ENCODE measurements around the gene LCA5L. TPM values are rescaled to one million over a fixed set of nuclear protein-coding genes. Genes with fewer than 3 reads are reported as not detected.
"Not testable (repeated sequence)": the region's sequence is repeated elsewhere in the genome, so short reads cannot be mapped to it uniquely, and the experiment has no call there.

LCA5L gene
- total RNA-seq, 2 experiments from 2014 or later = not detected

DNA sequence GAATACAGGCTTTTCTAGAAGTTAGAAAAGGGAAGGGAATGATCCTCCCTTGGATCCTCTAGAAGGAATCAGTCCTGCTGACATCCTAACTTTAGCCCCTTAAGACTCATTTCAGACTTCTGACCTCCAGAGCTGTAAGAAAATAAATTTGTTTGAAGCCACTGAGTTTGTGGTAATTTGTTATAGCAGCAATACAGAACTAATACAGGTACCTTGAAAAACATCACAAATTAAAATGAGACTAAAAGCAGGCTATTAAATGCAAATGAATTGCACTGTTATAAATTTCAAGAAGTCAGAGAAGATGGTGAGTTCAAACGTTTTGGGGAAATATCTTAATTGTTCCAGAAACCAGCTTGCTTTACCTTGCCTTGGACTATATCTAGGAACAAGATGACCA, 6.3 kb downstream of the LCA5L start:
- DNase-seq (no peak), ATAC-seq (no peak)
- H3K36me3 Mint-ChIP-seq = no peaks in the 10 kb centered on the region
- no peak overlapping the region for H3K4me3 Mint-ChIP-seq
- no peak overlapping the region for H3K27ac Mint-ChIP-seq
- peaks cover 29% of the 10 kb centered on the region for H3K27me3 Mint-ChIP-seq
- H3K4me1 Mint-ChIP-seq = no peaks in the 10 kb centered on the region
- no peaks in the 10 kb centered on the region for H3K9me3 Mint-ChIP-seq (ENCODE audit: low read depth)
- CTCF ChIA-PET = interaction anchor here (1.7 kb wide), 1 partner anchor 18 kb away, joined by 3 read pairs; no protein-coding TSS in a partner anchor

DNA sequence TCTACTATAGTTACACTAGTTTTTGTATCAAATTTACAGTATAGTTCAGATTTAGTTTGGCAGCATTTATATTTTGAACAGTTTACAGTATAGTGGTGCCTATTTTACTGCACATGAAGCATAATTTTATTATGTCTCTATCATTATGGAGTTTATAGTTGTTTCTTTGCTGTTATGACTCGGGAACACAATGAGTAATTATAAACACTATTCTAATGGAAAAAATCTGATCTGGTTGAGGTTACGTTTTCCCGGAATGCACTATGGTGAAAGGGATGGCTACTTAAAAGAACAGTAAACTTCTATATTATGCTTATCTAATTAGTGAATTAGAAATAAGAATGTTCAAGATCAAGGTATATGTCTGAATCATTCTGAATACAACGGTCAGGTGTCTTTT, 10.6 kb downstream of the LCA5L start:
- ATAC-seq = no peak
- CTCF ChIA-PET = no interaction called here
- Mint-ChIP-seq H3K36me3 (no peaks in the 10 kb centered on the region), H3K4me1 (no peaks in the 10 kb centered on the region), H3K27ac (no peak overlapping the region), H3K4me3 (no peak overlapping the region), H3K9me3 (ENCODE audit: low read depth) (no peaks in the 10 kb centered on the region), H3K27me3 (peaks cover 21% of the 10 kb centered on the region)
- DNase-seq = no peak

DNA sequence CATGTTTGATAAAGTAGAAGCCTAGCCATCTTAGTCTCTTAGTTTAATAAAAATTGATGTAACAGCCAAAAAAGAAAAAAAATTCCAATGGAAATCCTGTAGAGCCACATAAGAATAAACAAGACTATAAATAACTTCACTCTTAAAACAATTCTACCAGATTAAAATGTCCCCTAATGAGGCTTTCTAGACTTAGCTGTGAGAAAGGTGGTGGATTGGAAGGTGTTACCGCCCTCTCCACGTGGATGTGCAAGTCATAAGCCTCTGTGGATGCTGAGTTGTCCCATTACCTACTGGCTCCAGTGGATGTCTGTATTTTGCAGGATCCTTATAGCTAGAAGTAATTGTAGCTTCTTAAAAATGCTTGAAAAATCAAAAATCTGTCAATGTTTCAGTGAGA, 14.6 kb downstream of the LCA5L start:
- Mint-ChIP-seq H3K4me1 (no peaks in the 10 kb centered on the region), H3K27ac (no peak overlapping the region), H3K4me3 (no peak overlapping the region), H3K9me3 (ENCODE audit: low read depth) (no peaks in the 10 kb centered on the region), H3K36me3 (no peaks in the 10 kb centered on the region), H3K27me3 (peaks cover 7% of the 10 kb centered on the region)
- DNase-seq (no peak), ATAC-seq (no peak)
- CTCF ChIA-PET = no interaction called here

DNA sequence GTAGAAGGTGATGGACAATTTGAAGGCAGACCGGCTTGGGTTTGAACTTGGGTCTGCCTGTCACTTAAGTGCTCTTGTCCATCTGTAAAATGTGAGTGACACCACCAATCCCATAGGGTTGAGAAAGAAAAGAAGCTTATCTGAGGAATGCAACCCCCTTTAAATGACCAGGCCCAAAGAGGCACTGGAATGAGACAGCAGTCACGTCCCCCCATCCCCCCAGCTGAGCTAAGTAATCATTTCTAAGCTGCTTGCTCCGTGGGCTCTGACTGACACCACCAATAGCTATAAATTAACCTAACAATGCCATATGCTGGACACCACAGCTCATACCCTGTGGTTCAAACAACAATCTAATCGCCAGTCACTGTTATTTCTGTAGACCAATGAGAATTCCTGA, 15.1 kb downstream of the LCA5L start:
- peaks cover 7% of the 10 kb centered on the region for H3K27me3 Mint-ChIP-seq
- DNase-seq = no peak
- no peak overlapping the region for H3K4me3 Mint-ChIP-seq
- CTCF ChIA-PET = no interaction called here
- no peaks in the 10 kb centered on the region for H3K36me3 Mint-ChIP-seq
- no peak for ATAC-seq
- no peaks in the 10 kb centered on the region for H3K9me3 Mint-ChIP-seq (ENCODE audit: low read depth)
- H3K4me1 Mint-ChIP-seq = no peaks in the 10 kb centered on the region
- H3K27ac Mint-ChIP-seq = no peak overlapping the region

DNA sequence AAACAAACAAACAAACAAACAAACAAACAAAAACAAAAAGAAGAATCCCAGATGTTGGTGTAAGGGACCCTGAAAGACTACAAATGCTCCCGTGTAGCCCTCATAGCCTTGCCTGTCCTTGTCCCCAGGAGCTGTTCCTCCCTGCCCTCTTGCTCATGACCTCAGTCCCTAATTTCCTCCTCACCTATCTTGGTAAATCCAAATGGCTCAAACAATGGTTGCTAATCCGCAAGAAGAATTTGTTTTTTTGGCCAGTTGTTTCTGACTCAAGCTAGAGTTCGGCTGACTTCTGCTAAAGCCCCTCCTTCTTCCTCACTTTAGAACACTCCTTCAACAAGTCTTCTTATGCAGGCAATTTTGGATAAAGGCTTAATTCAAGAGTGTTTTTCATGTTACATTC, 15.6 kb downstream of the LCA5L start:
- no peaks in the 10 kb centered on the region for H3K4me1 Mint-ChIP-seq
- H3K36me3 Mint-ChIP-seq = no peaks in the 10 kb centered on the region
- no peak overlapping the region for H3K27ac Mint-ChIP-seq
- CTCF ChIA-PET = no interaction called here
- no peak overlapping the region for H3K4me3 Mint-ChIP-seq
- H3K9me3 Mint-ChIP-seq (ENCODE audit: low read depth) = no peaks in the 10 kb centered on the region
- DNase-seq (no peak), ATAC-seq (no peak)
- H3K27me3 Mint-ChIP-seq = peaks cover 7% of the 10 kb centered on the region

DNA sequence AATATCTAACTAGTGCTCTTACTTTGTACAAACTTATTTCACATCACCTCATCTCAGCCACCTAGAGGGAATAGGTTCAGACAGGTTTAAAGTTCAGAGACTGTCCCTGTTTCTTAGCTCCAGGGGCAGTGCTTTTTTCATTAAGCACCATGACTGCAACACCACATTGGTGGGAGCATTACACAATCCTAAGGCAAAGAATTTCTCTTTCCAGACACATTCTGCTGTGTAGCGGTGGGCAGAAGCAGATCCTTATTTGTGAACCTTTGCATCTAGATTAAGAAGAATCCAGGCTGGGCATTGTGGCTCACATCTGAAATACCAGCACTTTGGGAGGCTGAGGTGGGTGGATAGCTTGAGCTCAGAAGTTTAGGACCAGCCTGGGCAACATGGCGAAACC, 16.1 kb downstream of the LCA5L start:
- DNase-seq (no peak), ATAC-seq (no peak)
- Mint-ChIP-seq H3K27ac (no peak overlapping the region), H3K9me3 (ENCODE audit: low read depth) (no peaks in the 10 kb centered on the region), H3K4me1 (no peaks in the 10 kb centered on the region), H3K36me3 (no peaks in the 10 kb centered on the region), H3K4me3 (no peak overlapping the region), H3K27me3 (peaks cover 7% of the 10 kb centered on the region)
- CTCF ChIA-PET = no interaction called here

DNA sequence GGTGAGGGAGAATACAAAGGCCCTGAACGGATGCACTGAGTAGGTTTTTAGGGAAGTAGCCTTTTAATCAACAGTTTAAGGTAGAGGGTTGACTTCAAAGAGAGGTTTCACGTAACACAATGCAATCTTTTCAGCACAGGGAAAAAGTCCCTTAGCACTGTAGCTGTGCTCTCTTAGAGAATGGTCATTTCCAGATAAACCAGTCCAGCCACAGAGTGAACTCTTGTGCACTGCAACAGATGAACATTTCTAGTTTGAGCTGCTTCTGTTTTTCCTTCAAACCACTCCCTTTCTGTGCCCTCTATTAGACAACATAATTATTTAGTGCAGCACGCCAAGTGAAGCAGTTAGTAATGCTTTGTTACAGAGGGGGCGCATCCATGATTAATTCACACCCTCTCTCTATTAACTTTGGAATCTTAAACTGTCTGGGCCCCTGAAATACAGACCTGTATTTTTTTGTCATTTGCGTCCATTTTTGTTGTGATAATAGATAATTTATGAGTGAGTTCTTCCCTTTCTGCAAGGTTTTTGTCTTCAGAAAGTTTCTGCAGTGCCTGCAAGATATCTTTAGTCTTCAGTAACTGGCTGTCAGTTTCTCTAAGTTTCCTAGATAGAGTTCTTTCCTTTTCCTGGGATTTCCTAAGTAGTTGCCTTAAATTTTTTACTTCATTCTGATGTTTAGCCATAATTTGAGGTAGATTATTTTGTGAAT, 22.9 kb downstream of the LCA5L start:
- ATAC-seq (no peak), DNase-seq (no peak)
- H3K36me3 Mint-ChIP-seq = no peaks in the 10 kb centered on the region
- no peak overlapping the region for H3K27ac Mint-ChIP-seq
- H3K27me3 Mint-ChIP-seq = no peaks in the 10 kb centered on the region
- no peaks in the 10 kb centered on the region for H3K4me1 Mint-ChIP-seq
- CTCF ChIA-PET = interaction anchor here (1.3 kb wide), 1 partner anchor 19 kb away, joined by 4 read pairs; no protein-coding TSS in a partner anchor
- no peaks in the 10 kb centered on the region for H3K9me3 Mint-ChIP-seq (ENCODE audit: low read depth)
- no peak overlapping the region for H3K4me3 Mint-ChIP-seq

DNA sequence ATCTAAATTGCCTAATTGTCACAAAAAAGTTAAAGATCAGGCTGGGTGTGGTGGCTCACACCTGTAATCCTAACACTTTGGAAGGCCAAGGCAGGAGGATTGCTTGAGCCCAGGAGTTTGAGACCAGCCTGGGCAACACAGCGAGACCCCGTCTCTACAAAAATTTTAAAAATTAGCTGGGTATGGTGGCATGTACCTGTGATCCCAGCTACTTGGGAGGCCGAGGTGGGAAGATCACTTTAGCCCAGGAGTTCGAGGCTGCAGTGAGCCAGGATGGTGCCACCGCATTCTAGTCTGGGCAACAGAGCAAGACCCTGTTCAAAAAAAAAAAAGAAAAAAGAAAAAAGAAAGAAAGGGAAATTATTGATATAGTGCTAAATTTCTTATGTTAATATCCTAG, 26.4 kb downstream of the LCA5L start:
- not testable (repeated sequence) for H3K27ac Mint-ChIP-seq; DNase-seq; H3K4me1 Mint-ChIP-seq; H3K9me3 Mint-ChIP-seq (ENCODE audit: low read depth); ATAC-seq; H3K27me3 Mint-ChIP-seq; H3K36me3 Mint-ChIP-seq; H3K4me3 Mint-ChIP-seq
- CTCF ChIA-PET = interaction anchor here (0.5 kb wide), 1 partner anchor 688 kb away, joined by 3 read pairs; no protein-coding TSS in a partner anchor

DNA sequence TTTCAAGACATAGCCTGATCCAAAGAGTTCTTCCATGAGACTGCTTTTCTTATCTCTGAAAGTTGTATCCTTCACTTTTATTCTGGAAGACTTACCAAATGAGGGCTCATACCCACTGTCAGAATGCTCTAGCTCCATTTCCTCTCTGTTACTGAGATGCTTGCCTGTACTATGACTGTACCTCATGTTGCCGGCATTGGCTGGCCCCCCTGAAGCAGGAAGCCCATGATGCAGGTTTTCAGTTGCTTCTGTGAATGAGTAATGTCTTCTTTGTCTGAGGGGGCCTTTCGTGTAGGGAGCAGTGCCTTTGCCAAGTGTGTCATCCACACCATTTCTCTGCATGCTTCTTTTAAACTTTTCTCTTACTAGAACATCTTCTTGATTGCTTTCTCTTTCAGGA, 39.5 kb downstream of the LCA5L start:
- no peaks in the 10 kb centered on the region for H3K27me3 Mint-ChIP-seq
- H3K27ac Mint-ChIP-seq = no peak overlapping the region
- ATAC-seq = no peak
- peaks cover 7% of the 10 kb centered on the region for H3K9me3 Mint-ChIP-seq (ENCODE audit: low read depth)
- CTCF ChIA-PET = no interaction called here
- no peak for DNase-seq
- no peaks in the 10 kb centered on the region for H3K4me1 Mint-ChIP-seq
- H3K36me3 Mint-ChIP-seq = peaks cover 26% of the 10 kb centered on the region
- no peak overlapping the region for H3K4me3 Mint-ChIP-seq

DNA sequence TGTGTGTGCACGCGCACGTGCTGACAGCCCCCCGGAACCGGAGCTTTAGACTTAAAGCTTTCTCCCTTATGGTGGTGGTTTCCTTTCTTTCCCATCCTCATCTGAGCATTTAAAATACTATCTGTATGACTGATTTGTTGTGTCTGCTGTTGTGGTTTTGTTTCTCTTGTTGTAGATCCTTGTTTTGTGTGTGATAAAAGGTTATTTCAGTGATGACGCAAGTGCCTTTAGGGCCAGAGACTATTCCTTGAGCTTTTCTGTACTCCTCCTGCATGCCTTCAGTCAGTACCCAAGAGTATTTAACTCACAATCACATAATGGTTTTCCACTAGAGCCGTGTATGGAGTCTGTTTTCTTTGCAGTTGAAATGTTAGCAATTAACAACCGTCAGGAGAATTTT, 45.4 kb downstream of the LCA5L start:
- CTCF ChIA-PET = interaction anchor here (0.8 kb wide), 1 partner anchor 11 kb away, joined by 3 read pairs; no protein-coding TSS in a partner anchor
- no peak for ATAC-seq
- peaks cover 15% of the 10 kb centered on the region for H3K36me3 Mint-ChIP-seq
- H3K27me3 Mint-ChIP-seq = no peaks in the 10 kb centered on the region
- no peak overlapping the region for H3K27ac Mint-ChIP-seq
- DNase-seq = no peak
- no peak overlapping the region for H3K4me3 Mint-ChIP-seq
- H3K9me3 Mint-ChIP-seq (ENCODE audit: low read depth) = no peaks in the 10 kb centered on the region
- H3K4me1 Mint-ChIP-seq = no peaks in the 10 kb centered on the region

DNA sequence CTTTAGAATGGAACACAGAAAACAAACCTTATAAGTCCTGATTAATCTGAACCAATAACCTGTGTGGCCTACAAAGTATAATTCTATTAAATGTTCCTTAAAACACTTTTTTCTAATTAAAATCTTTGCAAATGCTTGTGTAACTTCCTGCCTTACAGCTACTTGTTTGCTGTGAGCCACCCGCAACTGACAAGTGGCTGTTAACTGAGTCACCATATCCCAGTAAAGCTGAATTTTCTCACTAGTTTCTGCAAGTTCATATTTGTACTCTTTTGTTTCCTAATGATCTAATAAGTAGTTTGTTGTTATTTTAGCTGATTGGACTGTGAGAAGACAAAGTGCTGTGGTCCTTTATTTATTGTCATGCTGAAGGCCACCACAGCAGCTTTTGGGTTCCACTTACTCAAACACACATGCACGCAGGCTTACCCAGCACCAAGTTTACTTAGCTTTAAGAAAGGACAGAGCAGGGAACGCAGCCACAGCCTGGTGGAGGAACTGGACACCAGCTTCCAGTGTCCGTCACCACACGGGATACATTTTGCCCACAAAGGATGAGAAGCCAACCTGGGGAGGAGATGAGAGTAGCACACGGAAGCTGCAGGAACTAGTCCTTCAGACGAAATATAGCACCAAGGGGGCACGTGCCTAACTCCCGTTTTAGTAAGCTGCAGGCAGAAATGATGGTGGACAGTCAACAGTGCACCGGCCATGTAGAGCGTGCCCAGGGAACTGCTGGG, 47.8 kb downstream of the LCA5L start:
- peaks cover 21% of the 10 kb centered on the region for H3K36me3 Mint-ChIP-seq
- H3K27me3 Mint-ChIP-seq = no peaks in the 10 kb centered on the region
- H3K9me3 Mint-ChIP-seq (ENCODE audit: low read depth) = no peaks in the 10 kb centered on the region
- DNase-seq (no peak), ATAC-seq (no peak)
- no peak overlapping the region for H3K4me3 Mint-ChIP-seq
- CTCF ChIA-PET = interaction anchor here (0.7 to 1.2 kb wide), 2 partner anchors 10 to 46 kb away, joined by 4 to 5 read pairs; no protein-coding TSS in a partner anchor
- H3K27ac Mint-ChIP-seq = no peak overlapping the region
- no peaks in the 10 kb centered on the region for H3K4me1 Mint-ChIP-seq

DNA sequence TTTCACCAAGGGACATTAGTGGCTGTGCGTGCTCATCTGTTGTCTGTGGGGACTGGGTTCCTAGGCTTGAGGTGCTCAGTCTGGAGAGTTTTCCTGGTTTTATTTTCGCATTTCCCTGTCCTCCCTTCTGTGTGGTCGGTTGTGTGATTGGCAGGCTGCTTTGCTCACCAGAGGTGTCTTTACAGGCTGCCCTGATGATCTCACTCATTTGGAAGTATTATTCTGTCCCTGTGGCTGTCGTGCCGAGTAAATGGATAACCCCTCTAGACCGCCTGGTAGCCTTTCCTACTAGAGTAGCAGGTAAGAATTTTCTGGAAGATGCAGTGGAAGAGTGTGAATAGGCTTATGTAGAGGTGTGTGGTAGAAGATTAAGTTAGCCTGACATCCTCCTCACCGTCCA, 52.6 kb downstream of the LCA5L start:
- no peaks in the 10 kb centered on the region for H3K27me3 Mint-ChIP-seq
- CTCF ChIA-PET = no interaction called here
- no peak for ATAC-seq

DNA sequence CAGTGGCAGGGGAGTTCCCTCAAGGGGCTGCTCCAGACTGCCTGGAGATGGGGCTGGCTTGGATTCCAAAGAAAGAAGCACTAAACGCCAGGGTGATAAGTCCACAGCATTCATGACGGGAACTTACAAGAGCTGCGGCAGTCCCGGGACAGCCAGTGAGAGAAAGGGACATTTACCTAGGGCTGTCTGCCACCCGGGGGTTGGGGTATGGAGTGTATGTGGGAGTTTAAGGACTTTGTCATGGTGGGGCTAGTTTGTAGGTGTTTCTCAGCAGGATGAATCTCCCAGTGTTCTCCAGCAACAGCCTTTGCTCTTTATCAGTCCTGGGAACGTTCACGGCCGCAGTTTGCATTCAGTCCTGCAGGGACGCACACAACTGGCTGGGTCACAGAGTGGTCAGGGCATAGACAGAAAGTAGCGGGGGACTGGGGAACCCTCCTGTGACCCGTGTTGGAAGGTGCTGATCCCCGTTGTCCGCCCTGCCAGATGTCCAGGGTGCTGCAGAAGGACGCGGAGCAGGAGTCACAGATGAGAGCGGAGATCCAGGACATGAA, 55.3 kb downstream of the LCA5L start:
- Mint-ChIP-seq H3K9me3 (ENCODE audit: low read depth) (no peaks in the 10 kb centered on the region), H3K36me3 (peaks cover 19% of the 10 kb centered on the region), H3K27ac (no peak overlapping the region), H3K4me1 (peaks cover 21% of the 10 kb centered on the region), H3K27me3 (no peaks in the 10 kb centered on the region), H3K4me3 (no peak overlapping the region)
- CTCF ChIA-PET = interaction anchor here (1.0 to 1.2 kb wide), 5 partner anchors 10 to 621 kb away, joined by 3 to 4 read pairs (median 3); partner anchors contain the start of gene PSMG1
- no peak for ATAC-seq
- DNase-seq = no peak

More for the DNA sequence above, 52.6 kb downstream of the LCA5L start:
- Mint-ChIP-seq H3K4me1 (peaks cover 11% of the 10 kb centered on the region), H3K9me3 (ENCODE audit: low read depth) (no peaks in the 10 kb centered on the region), H3K27ac (no peak overlapping the region), H3K36me3 (peaks cover 29% of the 10 kb centered on the region), H3K4me3 (no peak overlapping the region)
- no peak for DNase-seq

DNA sequence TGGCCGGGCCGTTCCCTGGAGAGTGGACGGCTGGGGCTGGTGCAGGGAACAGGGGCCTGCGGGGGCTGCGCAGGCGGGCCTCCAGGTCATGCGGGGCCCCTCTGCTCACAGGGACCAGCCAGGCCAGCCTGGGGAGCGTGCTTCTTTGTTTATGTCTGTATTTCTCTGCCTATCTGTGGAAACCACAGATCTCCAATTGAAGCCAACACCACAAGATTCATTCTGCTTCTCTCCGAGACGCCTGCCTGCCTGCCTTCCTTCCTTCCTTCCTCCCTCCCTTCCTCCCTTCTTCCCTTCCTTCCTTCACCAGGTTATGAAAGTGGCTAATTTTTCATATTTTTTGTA, 56.8 kb downstream of the LCA5L start:
- no peak for DNase-seq
- H3K27me3 Mint-ChIP-seq = no peaks in the 10 kb centered on the region
- H3K4me3 Mint-ChIP-seq = peak overlapping the region; percentile 77
- H3K9me3 Mint-ChIP-seq (ENCODE audit: low read depth) = no peaks in the 10 kb centered on the region
- CTCF ChIA-PET = no interaction called here
- ATAC-seq = no peak
- H3K27ac Mint-ChIP-seq = peak overlapping the region; percentile 43
- peaks cover 34% of the 10 kb centered on the region for H3K4me1 Mint-ChIP-seq
- H3K36me3 Mint-ChIP-seq = peaks cover 12% of the 10 kb centered on the region

Data from activated CD8-positive, alpha-beta memory T cell treated with anti-CD3 and anti-CD28 coated beads, Interleukin-2, amount 10 ng/mL, durations not matched to agents 7 days and 5 days (primary cell).